ENCODE measurements around the gene TPRG1L. TPM values are rescaled to one million over a fixed set of nuclear protein-coding genes. Genes with fewer than 3 reads are reported as not detected.

The TPRG1L gene
- total RNA-seq, 1 experiment from 2014 or later: 21.9 TPM

DNA sequence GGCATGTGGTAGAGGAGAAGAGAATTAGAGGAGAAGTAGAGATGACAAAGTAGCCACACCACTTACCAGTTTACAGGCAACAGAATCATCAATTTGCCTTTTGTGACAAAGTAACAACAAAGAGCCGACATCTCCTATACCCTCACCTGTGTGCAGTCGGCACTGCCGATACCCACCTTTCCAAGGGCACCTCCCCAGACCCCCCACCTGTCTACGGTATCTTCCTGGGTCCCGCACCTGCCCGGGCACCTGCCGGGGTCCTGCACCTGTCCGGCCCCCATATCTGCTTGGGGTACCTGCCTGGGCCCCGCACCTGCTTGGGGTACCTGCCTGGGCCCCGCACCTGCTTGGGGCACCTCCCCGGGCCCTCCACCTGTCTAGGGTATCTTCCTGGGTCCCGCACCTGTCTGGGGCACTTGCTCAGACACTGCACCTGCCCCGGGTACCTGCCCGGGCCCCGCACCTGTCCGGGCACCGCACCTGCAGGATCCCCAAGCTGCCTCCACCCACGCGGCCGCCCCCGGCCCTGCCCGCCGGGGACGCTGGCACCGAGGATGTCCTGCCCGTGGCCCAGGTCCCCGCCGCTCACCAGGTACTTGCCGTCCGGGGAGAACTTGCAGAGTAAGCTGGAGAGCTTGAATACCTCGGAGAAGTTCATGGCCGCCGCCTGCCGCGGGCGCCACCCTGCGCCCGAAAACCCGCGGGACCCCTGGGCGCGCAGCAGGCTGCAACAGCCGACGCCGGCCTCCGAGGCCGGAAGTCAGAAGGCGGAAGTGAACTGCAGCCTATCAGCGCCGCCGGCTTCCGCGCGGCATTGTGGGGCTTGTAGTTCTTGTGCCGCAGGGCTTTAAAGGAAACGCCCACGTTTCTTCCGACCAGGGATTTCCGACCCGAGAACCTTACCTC, 24.8 kb downstream of the TPRG1L start, which contains the start of gene WRAP73:
Gene WRAP73, minus strand, starts transcription at position 762 of the 906 bp plus-strand sequence. Its CDS starts 104 bp downstream, at position 658.
- POLR2A ChIA-PET: interaction anchor here (1.0 to 1.9 kb wide), 8 partner anchors 12 to 68 kb away, joined by 3 to 6 read pairs (median 4); no protein-coding TSS in a partner anchor
- peak; percentile 87 for DNase-seq (ENCODE audit: unreplicated experiment)
- Mint-ChIP-seq H3K27me3 (ENCODE audit: insufficient read depth, unreplicated experiment) (no peaks in the 10 kb centered on the region), H3K36me3 (ENCODE audit: insufficient read depth, unreplicated experiment) (peaks cover 15% of the 10 kb centered on the region), H3K4me3 (ENCODE audit: unreplicated experiment) (peak within 1 kb of the TSS; percentile 72), H3K9me3 (ENCODE audit: unreplicated experiment) (no peaks in the 10 kb centered on the region), H3K4me1 (ENCODE audit: insufficient read depth, unreplicated experiment) (peaks cover 7% of the 10 kb centered on the region), H3K27ac (ENCODE audit: low read depth, unreplicated experiment) (no peak within 1 kb of the TSS)
- no TSS peak for BruUV-seq (replicated peaks)
- TF ChIP-seq CTCF (IDR thresholded peaks at IDR 0.05; ENCODE audit: unreplicated experiment): no peak
- CTCF ChIA-PET: interaction anchor here (0.6 to 2.2 kb wide), 6 partner anchors 14 to 121 kb away, joined by 3 to 6 read pairs (median 4); no protein-coding TSS in a partner anchor
- intact Hi-C loops (cut with micrococcal nuclease): loop anchor here (1.0 kb wide), 1 partner anchor 75 kb away; no protein-coding TSS in a partner anchor

DNA sequence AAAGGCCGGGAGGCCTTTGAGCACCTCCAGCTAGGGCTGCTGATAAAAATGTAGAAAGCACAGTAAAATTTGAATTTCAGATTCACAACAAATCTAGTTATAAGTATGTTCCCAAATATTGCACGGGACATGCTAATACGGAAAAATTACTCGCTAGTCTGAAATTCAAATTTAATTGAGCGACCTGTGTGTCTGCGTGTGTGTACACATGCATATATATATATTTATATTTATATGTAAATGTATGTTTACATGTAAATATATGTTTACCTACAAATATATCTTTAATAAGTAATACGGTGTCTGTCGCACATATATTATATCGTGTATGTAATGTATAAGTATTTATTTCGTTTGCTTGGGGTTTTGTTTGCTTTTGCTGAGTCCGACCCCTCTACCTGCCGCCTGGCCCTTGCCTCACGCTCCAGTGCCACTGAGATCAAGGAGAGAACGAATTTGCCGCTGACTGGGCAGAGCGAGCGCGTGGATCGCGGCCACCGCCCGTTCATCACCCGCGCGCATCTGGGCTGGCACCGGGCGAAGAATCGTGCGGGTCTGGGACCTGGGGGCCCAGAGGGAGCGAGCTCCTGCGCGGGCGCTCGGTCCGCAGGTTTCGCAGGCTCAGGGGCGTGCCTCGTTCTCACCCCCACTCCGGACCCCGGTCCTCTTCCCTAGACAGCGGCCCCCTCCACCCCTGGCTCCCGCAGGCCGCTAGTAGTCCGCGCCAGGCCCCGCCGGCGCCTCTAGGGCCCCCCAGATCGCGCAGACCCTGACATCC, 25.6 kb downstream of the TPRG1L start:
- Mint-ChIP-seq H3K27ac (ENCODE audit: low read depth, unreplicated experiment) (no peak overlapping the region), H3K4me3 (ENCODE audit: unreplicated experiment) (peak overlapping the region; percentile 72), H3K27me3 (ENCODE audit: insufficient read depth, unreplicated experiment) (no peaks in the 10 kb centered on the region), H3K9me3 (ENCODE audit: unreplicated experiment) (no peaks in the 10 kb centered on the region), H3K4me1 (ENCODE audit: insufficient read depth, unreplicated experiment) (peaks cover 7% of the 10 kb centered on the region), H3K36me3 (ENCODE audit: insufficient read depth, unreplicated experiment) (peaks cover 8% of the 10 kb centered on the region)
- CTCF ChIA-PET: interaction anchor here (0.6 to 2.2 kb wide), 5 partner anchors 15 to 1501 kb away, joined by 3 to 6 read pairs (median 3); no protein-coding TSS in a partner anchor
- no TSS peak for BruUV-seq (replicated peaks)
- intact Hi-C loops (cut with micrococcal nuclease): no loop called here
- POLR2A ChIA-PET: interaction anchor here (0.6 to 1.4 kb wide), 5 partner anchors 8 to 67 kb away, joined by 4 to 6 read pairs (median 5); no protein-coding TSS in a partner anchor
- DNase-seq (ENCODE audit: unreplicated experiment): no peak
- TF ChIP-seq CTCF (IDR thresholded peaks at IDR 0.05; ENCODE audit: unreplicated experiment): no peak

- ChIA-PET CTCF (interaction anchor here (0.5 to 1.2 kb wide), 4 partner anchors 16 to 1864 kb away, joined by 3 to 5 read pairs (median 3); no protein-coding TSS in a partner anchor), POLR2A (interaction anchor here (0.6 kb wide), 1 partner anchor 9 kb away, joined by 4 read pairs; no protein-coding TSS in a partner anchor)
- H3K27me3 Mint-ChIP-seq (ENCODE audit: insufficient read depth, unreplicated experiment): no peaks in the 10 kb centered on the region
- intact Hi-C loops (cut with micrococcal nuclease): no loop called here
- H3K4me1 Mint-ChIP-seq (ENCODE audit: insufficient read depth, unreplicated experiment): peaks cover 7% of the 10 kb centered on the region
- H3K27ac Mint-ChIP-seq (ENCODE audit: low read depth, unreplicated experiment): no peak overlapping the region
- no peaks in the 10 kb centered on the region for H3K9me3 Mint-ChIP-seq (ENCODE audit: unreplicated experiment)
- no TSS peak for BruUV-seq (replicated peaks)
- no peak for DNase-seq (ENCODE audit: unreplicated experiment)
- peaks cover 5% of the 10 kb centered on the region for H3K36me3 Mint-ChIP-seq (ENCODE audit: insufficient read depth, unreplicated experiment)
- peak overlapping the region; percentile 43 for H3K4me3 Mint-ChIP-seq (ENCODE audit: unreplicated experiment)
- TF ChIP-seq CTCF (IDR thresholded peaks at IDR 0.05; ENCODE audit: unreplicated experiment): no peak
These were observed 26.5 kb downstream of the TPRG1L start for GRCh38 chr1:3651026-3651929.

Data from MCF 10A (cell line).